Measurements from ENCODE around the gene LCP1. TPM values are rescaled to one million over a fixed set of nuclear protein-coding genes. Genes with fewer than 3 reads are reported as not detected.

Gene LCP1
- total RNA-seq, 2 donors from 2014 or later: 727 to 916 TPM

Other genes starting within 250 kb of the LCP1 start
- gene ZC3H13, start 129.4 kb downstream of the LCP1 start, total RNA-seq: 10 to 100 TPM; 33.4 to 46.9 TPM
- not detected for gene CPB2, start 77.1 kb downstream of the LCP1 start, total RNA-seq
- gene LRRC63, start 29.8 kb upstream of the LCP1 start, total RNA-seq: 1 to 10 TPM; 1.0 to 1.3 TPM
- 1 to 10 TPM in 1 of 2 donors, under 1 TPM in 1; 0.56 to 3.4 TPM for gene RUBCNL, start 205.1 kb upstream of the LCP1 start, total RNA-seq